ENCODE data around the gene RRM1.

GRCh38 chr11:4085575-4085974, 9.0 kb upstream of the RRM1 start:
- TF ChIP-seq, protein P1, sequence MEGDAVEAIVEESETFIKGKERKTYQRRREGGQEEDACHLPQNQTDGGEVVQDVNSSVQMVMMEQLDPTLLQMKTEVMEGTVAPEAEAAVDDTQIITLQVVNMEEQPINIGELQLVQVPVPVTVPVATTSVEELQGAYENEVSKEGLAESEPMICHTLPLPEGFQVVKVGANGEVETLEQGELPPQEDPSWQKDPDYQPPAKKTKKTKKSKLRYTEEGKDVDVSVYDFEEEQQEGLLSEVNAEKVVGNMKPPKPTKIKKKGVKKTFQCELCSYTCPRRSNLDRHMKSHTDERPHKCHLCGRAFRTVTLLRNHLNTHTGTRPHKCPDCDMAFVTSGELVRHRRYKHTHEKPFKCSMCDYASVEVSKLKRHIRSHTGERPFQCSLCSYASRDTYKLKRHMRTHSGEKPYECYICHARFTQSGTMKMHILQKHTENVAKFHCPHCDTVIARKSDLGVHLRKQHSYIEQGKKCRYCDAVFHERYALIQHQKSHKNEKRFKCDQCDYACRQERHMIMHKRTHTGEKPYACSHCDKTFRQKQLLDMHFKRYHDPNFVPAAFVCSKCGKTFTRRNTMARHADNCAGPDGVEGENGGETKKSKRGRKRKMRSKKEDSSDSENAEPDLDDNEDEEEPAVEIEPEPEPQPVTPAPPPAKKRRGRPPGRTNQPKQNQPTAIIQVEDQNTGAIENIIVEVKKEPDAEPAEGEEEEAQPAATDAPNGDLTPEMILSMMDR (IDR thresholded peaks at IDR 0.05): no peak
- no peak for TF ChIP-seq POLR2A (IDR thresholded peaks at IDR 0.05)
